Embryonic facial prominence (tissue), 1 donor: ENCODE measurements around the gene GMPS.
"Not testable (repeated sequence)": the region's sequence is repeated elsewhere in the genome, so short reads cannot be mapped to it uniquely, and the experiment has no call there.

Source experiments
- DNase-seq: peaks from one replicate; pipeline ENCODE4 v3.0.0-alpha.2; 2016; ENCODE audit errors: extremely low spot score

The GMPS gene

DNA sequence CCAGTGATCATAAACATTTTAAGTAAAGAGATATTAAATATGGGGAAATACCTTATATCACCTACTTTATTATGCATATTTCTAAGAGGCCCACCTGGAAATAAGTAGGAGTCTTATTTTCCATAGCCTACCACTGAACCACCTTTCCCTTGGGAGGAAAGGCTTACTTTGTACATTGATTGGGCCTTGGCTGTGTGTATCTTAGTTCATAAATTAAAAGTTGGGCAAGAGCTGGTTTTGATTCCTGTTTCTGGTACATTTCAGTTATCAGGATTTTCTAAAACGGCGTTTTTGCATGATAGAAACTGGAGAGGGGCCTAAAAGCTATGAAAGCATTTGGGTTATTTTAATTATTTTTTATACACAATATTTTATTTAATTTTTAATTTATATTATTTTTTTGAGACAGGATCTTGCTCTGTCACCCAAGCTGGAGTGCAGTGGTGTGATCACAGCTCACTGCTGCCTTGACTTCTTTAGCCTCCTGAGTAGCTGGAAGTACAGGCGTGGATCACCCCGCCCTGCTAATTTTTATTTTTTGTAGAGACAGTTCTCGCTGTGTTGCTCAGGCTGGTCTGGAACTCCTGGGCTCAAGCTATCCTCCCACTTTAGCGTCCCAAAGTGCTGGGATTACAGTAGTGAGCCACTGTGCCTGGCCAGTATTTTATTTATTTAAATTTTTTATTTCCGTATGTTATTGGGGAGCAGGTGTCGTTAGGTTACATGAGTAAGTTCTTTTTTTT, 2.6 kb downstream of the GMPS start:
- DNase-seq: no peak

DNA sequence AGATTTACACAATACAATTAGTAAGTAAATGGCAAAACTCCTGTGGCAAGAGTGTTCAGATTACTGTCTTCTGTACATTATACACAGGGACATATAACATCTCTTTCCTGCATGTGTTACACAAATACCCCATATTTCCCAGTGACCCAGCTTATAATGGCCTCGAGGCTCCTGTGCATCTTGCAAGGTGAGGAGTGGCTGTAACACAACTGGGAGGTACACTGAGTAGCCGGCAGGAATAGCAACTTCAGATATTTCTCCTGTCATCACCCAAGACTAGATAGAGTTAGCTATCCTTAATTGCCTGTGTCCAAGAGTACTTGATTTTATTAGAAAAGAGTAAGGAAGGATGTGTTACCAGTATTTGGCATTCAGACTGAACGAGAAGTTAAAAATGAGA, 5.6 kb downstream of the GMPS start:
- DNase-seq: no peak

DNA sequence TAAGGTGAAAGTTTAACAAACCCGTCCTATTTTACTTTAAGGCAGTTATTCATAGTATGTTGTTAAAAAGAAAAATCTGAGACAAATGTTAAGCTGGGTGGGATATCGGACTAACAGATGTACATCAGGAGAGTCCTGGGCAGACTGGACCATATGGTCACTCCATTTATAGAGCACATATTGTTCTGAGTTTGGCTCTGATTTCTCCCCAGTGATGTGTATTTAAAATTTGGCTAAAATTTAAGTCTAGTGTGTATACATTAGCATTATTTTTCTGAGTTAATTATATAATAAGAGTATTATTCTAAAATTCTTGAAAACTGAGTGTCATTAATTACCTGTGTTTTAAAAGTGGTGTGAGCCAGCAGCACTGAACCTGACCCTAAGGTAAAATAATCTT, 6.1 kb downstream of the GMPS start:
- DNase-seq: no peak

DNA sequence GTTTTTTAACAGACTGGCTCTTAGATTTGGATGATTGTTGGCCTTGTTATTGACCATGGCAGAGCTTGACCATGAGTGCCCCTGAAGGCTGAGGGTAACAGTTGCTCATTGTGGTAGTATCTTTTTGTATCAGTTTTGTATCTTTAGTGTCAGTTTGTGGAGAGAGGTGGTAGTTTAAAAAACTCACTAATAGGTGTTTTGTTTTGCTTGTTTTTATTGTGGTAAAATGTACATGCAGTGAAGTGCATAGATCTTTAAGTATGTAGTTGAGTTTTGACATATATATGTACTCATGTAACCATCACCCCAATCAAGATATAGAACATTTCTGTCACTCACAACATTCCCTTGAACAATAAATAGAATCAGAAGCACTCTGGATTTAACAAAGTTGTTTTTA, 9.8 kb downstream of the GMPS start:
- no peak for DNase-seq

DNA sequence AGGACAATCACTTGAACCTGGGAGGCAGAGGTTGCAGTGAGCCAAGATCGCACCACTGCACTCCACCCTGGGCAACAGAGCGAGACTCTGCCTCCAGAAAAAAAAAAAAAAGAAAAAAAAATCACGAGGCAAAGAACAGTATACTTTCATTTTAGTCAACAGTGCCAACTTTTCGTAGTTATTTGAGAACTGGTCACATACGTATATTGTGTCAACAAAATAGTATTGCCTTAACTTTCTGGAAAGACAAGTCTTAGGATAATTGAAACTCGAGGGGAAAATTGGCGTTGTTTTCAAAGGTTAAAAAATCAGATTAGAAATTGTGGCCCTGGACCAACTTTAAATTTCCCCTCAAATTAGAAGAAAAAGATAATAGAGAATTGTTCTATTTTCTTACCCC, 13.8 kb downstream of the GMPS start:
- no peak for DNase-seq

DNA sequence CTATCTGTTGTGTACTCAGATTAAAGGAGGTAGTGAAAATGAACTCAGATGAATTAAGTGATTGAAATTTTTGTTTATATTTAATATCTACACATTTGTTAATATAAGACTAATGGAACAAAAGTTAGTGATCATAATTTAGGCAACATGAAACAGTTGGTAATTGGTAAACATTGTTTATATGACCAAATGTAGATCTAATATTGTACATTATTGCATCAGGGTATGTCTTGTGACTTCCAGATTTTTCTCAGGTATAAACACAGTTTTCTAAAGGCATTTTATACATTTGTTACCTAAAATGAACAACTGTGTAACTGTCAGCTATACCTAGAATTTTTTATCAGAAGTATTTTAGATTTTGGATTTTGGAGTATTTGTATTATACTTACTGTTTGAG, 14.8 kb downstream of the GMPS start:
- no peak for DNase-seq

DNA sequence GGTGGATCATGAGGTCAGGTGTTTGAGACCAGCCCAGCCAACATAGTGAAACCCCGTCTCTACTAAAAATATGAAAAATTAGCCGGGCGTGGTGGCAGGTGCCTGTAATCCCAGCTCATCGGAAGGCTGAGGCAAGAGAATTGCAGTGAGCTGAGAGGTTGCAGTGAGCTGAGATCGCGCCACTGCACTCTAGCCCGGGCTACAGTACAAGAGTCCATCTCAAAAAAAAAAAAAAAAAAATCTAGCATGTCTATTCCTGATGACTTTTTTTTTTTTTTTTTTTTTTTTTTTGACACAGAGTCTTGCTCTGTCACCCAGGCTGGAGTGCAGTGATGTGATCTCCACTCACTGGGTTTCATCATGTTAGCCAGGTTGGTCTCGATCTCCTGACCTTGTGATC, 15.9 kb downstream of the GMPS start:
- DNase-seq: not testable (repeated sequence)

DNA sequence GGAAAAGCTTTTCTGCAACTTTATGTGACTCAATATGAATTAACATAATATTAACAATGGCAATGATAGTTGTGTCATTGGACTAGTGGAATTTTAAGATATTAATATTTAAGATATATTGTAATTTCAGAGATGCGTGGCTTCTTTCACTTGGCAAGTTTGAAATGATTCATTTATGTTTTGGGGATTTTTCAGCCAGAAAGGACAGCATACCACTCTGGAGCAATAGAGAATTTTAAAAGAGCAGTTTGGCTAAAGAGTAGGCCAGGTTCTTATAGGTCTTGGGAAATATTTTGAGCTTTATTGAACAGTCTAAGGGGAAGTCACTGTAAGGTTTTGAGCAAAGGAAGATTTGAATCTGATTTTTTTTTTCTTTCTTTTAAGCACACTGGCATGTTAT, 16.5 kb downstream of the GMPS start:
- no peak for DNase-seq

DNA sequence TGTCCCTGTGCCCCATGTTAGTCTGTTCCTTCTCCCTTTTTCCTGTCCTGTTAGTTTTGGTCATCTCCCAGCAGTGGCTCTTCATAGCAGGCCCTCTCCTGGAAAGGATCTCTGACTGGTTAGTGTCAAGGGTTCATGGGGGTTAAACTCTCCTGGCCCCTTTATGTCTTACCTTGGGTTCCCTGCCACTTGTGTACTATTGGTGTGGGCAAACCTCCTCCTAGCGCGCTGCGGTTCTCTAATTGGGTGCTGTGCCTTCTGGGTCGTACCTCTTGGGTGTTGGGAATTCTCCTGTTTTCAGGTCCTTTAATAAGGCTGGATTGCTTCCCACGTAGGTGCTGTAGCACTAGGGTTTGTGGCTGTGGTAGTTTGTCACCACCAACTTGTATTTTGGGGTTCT, 18.8 kb downstream of the GMPS start:
- DNase-seq: no peak

DNA sequence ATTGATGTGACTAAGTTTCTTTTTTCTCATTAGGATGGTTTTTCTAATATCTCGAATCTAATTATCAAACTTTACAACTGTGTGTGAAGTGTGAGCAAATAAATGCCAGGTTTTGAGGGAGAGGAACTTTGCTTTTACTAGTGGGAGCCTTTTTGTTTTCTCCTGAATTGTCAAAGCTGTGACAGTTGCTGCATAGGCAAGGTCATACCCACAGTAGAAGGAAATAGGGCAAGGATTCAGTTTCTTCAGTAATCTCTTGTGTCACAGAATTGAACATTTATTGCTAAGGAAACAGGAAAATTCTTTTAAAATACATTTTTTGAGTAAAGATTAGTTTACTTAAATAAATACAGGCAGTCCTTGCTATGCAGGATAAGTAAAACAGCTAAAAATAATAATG, 19.5 kb downstream of the GMPS start:
- no peak for DNase-seq

DNA sequence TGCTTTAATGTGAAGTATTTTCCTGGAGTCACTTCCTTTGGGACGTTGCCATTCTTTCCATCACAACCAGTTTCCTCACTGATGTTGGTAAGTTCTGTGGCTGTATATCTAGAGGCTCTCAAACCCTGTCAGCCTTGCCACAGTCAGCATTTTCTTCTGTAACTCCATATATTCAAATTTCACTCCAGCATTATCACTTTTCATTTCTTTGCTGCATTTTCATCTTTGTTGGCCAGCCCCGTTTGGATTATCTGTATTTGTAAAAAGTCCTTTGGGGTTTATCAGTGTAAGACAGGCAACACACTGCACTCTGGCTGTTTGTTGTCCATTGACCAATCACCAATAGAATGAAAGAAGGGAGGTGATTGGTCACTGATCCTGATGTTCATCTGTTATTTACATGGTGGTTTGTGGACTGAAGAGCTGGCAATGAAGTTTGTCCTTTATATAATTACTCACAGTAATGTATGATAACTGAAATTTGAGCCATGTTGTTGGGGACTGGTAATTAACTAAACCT, 20.3 kb downstream of the GMPS start:
- no peak for DNase-seq

DNA sequence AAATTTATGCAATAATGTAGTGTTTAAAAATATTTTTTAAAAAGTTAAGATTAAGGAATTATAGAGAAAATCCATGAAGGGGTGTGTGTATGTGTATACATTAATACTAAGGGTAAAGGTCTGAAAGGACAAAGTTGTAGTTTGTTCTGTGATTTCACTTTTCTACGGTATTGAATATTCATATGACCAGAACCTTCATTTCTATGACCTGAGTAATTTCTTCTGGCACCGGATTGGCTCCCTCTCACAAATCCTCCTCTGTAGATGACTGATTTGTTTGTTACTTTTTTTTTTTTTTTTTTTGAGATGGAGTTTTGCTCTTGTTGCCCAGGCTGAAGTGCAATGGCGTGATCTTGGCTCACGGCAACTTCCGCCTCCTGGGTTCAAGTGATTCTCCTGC, 20.9 kb downstream of the GMPS start:
- no peak for DNase-seq

DNA sequence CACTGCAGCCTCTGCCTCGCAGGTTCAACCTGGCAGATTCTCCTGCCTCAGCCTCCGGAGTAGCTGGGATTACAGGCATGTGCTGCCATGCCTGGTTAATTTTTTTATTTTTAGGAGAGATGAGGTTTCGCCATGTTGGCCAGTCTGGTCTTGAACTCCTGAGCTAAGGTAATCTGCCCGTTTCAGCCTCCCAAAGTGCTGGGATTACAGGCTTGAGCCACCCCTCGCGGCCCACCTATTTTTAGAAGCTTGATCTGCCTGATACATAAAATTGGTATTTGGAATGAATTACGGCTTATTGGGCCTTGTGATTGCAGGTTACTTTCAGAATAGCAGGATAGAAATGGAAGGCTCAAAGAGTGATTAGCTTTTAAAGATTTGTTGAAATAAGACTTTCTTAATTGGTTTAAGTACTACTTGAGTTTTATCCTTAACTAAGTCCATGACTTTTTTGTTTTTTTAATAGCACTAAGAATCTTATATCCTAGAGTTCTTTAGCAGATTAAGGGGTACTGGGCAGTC, 25.0 kb downstream of the GMPS start:
- no peak for DNase-seq

DNA sequence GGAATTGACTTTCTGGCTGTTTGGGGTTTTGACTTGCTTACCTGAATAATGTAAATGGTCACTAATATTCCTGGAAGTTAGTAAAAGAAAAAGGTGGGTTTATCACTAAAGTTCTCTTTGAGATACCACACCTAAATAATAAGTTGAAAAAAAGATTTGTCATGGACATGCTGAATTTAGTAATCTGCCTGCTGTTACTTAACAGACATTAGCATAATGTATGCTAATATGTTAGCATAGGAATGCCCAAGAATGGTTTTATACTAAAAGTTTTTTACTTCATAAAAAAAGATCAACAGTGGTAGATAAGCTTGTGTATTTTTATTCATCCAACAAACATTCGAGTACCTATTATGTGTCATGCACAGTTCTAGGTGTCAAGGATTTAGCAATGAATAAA, 36.5 kb downstream of the GMPS start:
- no peak for DNase-seq

DNA sequence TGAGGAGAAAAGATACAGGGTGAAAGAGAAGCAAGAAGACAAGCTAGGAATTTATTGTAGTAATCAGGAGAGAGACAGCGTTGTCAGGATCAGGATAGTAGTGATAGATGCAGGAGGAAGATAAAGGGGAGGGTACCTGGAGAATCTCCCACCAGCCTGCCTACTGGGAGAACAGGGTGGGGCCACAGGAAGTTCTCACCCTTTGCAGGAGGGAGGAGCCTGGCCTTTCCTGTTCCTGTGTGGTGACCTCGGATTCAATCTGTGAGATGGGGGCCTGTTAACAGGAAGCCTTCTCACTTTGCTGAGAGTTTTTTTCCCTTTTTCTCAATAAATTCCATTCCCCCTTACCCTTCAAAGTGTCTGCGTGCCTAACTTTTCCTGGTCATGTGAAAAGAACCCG, 37.6 kb downstream of the GMPS start:
- no peak for DNase-seq

DNA sequence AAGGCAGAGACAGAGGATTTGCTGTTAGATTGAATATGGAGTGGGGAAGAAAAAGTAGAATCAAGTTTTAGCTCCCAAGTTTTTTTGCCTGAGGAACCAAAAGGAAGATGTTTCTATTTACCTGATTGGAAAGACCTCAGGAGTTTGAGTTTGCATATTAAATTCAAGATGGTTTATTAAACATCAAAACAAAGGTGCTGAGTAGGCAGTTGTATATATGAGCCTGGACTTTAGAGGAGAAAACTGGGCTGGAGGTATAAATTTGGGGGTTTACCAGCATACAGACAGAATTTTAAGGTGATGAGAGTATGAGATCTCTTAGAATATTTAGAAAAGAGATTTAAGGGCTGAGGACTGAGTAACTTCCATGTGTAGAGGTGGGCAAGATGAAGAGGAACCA, 38.2 kb downstream of the GMPS start:
- DNase-seq: no peak

DNA sequence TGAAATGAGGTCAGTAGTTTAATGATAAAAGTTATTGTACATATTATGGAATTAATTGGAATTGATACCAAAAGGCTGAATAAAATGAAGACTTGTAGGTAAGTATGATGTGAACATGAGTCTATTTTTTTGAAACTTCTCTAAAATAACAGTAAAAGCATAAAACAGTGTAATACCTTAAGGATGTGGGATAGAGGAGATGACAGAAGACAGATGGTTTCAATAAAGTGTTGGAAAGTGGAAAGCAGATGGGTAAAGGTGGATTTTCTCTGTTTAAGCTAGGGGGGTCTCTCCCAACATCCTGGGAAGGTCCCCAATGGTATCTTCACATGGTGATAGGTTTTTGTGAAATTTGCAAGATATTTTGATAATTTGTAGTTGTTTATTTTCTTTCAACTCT, 41.6 kb downstream of the GMPS start:
- DNase-seq: no peak

DNA sequence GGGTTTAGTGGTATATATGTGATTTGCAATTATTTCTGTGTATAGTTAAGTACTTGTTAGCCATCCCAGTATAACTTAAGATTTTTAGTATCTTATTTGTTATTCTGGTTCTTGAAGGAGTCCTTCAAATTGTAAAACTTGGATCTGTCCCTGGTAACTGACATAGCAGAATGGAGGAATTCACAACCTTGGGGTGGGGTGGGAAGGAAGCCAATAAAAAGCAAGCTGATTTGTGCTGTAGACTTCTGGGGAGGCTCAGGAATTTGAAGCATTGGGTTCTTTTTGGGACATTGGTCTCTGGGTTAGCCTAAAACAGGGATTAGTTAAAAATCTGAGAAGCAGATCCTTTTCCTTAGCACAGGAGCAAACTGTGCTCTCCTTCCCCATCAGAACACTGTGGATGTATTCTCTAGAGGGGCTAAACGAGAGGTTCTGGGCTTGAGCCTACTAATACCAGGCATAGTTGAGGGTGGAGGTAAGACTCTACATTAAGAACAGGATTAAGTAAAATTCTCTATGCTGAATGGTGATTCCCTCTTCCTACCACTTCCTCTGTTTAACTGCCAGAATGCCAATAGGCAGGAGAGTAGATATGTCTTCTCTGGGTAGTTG, 42.2 kb downstream of the GMPS start:
- DNase-seq: no peak

DNA sequence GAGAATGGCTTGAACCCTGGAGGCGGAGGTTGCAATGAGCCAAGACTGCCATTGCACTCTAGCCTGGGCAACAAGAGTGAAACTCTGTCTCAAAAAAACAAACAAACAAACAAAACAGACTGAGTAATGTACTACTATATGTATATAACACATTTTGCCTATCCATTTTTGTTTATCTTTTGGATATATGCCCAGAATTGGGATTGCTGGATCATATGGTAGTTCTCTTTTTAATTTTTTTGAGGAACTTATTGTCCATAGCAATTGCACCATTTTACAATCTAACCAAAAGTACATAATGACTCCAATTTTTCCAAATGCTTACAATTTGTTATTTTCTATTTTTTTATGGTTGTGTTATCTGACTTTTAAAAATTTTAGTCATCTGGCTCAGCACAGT, 47.3 kb downstream of the GMPS start:
- no peak for DNase-seq

DNA sequence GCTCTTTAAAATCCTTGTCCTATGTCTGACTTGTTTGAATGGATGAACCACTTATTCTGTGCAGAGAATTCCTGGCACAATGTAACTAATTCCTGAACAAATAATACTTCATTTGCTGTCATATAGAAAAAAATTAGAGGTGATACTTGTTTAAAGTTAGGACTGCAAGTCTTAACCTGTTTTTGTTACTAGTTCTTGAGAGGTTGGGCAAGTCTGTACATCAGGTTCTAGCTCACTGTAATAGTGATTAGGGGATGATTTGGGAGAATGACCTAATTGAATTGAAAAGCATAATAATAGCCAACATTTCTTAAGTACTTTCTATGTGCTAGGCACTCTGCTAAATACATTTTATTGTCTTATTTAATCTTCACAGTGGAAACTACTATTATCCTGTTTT, 49.3 kb downstream of the GMPS start:
- no peak for DNase-seq

DNA sequence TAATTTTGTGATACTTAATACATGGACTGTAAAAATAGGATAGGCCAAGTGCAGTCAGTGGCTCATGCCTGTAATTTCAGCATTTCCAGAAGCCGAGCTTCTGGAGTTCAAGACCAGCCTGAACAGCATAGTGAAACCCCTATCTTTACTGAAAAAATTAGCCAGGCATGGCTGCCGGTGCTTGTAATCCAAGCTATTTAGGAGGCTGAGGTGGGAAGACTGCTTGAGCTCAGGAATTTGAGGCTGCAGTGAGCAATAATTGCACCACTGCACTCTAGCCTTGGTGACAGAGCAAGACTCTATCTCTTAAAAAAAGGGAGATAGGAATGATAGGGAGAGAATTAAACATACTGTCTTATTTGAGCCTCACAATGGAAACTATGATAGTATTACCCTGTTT, 51.0 kb downstream of the GMPS start:
- DNase-seq: no peak

DNA sequence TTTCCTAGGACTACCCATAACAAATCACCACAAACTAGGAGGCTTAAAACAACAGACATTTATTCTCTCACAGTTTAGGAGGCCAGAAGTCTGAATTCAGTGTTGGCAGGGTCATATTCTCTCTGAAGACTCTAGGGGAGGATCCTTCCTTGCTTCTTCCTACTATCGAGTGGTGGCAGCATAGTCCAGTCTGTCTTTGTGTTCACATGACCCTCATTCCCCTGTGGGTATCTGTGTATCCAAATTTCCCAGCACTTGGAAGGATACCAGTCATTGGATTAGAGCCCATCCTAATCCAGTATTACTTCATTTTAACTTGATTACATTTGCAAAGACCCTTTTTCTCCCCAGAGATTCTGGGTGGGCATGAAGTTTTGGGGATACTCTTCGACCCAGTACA, 63.8 kb downstream of the GMPS start:
- no peak for DNase-seq

DNA sequence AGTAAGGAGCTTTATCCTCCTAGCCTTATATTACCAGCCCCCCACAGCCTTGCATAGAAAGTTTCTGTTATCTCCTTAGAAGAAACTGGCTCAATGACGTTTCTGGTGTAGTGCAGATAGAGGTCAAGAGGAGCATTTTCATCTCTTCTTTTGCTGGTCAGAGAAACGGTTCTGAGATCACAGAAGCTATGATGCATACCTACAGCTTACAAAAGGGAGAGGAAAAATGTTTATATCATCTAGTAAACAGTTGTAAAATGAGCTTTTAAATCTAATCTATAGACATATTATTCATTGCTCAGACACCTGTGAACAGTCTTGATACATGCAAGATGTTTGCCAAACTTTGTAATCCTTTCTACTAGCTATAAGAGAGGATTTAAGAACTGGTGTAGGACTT, 68.0 kb downstream of the GMPS start:
- no peak for DNase-seq

DNA sequence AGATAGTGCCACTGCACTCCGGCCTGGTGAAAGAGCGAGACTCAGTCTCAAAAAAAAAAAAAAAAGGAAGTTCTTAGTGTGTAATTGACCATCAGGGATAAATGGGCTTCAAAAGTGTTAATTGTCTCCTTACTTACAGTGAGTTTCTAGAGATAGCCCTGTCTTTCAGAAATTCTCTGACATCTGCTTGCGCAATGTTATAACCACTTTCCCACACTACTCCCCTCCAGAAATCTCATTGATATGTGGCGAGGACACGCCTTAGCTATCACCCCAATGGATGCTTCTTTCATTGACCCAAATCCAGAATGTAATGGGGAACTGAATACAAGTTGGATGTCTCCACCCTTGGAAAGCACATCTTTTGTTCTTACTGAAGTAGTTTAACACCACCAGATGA, 70.9 kb downstream of the GMPS start:
- no peak for DNase-seq
